SK-MEL-5 (cell line): Measurements from ENCODE around the gene SLC12A7. TPM values are rescaled to one million over a fixed set of nuclear protein-coding genes. Genes with fewer than 3 reads are reported as not detected.

Experiments
- DNase-seq: peaks from one replicate; pipeline ENCODE4 v3.0.0-alpha.2; 2016; ENCODE audit warnings: low read depth, low spot score
- in situ Hi-C: cut with HindIII; loops from 2 replicates; pipeline ENCODE4 v1.10.0; 2016; ENCODE audit warnings: low sequenced_read_pairs, high pct_unique_total_duplicates, low pct_unique_long_range_greater_than_20kb
- total RNA-seq: library from RNA; depleted of rRNA; stranded (reverse); fragments of >200 nt; shearing (Covaris generic); gene quantifications from 2 replicates; pipeline ENCODE4 v1.2.3, GENCODE V29; 2014

SLC12A7 gene
- total RNA-seq, 1 experiment from 2014 or later: 11.6 TPM

GRCh38 chr5:1041225-1042143 lies 70.4 kb downstream of the SLC12A7 start:
- in situ Hi-C loops: no loop called here
- DNase-seq: no peak

GRCh38 chr5:1040571-1040970 lies 71.3 kb downstream of the SLC12A7 start:
- in situ Hi-C loops: no loop called here
- no peak for DNase-seq

- in situ Hi-C loops: no loop called here
- DNase-seq: no peak
Measured at GRCh38 chr5:1039706-1040260, 72.1 kb downstream of the SLC12A7 start.

DNA sequence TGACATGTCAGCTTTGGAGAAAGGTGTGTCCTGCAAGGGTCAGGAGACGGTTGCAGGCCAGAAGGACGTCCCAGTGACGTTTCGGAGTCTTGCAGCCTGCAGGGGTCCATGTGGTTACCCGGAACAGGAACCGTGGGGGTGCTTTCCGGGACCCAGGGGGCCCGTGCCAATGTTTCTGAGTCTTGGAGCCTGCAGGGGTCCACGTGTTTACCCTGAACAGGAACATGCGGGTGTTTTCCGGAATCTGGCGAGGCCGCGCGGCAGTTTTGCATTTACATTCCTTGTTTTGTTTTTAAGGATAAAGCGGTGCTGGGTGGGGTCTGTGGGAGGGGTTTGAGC lies 72.7 kb downstream of the SLC12A7 start:
- no peak for DNase-seq
- in situ Hi-C loops: no loop called here

- DNase-seq: no peak
- in situ Hi-C loops: no loop called here
Measured at GRCh38 chr5:1038417-1039209, 73.2 kb downstream of the SLC12A7 start.

DNA sequence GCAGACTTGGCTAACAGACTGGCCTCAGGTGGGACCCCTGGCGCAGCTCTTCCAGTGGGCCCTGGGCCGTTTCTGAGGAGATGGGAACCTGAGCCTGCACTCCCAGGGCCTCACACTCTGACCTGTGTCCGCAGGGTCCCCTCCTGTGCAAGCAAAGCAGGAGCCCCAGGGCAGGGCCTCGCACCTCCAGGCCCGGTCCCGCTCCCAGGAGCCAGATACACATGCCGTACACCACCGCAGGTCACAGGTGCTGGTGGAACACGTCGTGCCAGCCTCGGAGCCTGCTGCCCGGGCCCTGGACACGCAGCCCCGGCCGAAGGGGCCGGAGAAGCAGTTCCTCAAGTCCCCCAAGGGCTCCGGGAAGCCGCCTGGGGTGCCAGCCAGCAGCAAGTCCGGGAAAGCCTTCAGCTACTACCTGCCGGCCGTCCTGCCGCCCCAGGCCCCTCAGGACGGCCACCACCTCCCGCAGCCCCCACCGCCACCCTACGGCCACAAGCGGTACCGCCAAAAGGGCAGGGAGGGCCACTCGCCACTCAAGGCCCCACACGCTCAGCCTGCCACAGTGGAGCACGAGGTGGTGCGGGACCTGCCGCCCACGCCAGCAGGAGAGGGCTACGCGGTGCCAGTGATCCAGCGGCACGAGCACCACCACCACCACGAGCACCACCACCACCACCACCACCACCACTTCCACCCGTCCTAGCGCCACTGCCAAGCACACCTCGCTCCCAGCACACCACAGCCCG lies 74.0 kb downstream of the SLC12A7 start:
- DNase-seq: no peak
- in situ Hi-C loops: no loop called here

- in situ Hi-C loops: no loop called here
- DNase-seq: no peak
Measured at GRCh38 chr5:1037123-1037670, 74.7 kb downstream of the SLC12A7 start.

DNA sequence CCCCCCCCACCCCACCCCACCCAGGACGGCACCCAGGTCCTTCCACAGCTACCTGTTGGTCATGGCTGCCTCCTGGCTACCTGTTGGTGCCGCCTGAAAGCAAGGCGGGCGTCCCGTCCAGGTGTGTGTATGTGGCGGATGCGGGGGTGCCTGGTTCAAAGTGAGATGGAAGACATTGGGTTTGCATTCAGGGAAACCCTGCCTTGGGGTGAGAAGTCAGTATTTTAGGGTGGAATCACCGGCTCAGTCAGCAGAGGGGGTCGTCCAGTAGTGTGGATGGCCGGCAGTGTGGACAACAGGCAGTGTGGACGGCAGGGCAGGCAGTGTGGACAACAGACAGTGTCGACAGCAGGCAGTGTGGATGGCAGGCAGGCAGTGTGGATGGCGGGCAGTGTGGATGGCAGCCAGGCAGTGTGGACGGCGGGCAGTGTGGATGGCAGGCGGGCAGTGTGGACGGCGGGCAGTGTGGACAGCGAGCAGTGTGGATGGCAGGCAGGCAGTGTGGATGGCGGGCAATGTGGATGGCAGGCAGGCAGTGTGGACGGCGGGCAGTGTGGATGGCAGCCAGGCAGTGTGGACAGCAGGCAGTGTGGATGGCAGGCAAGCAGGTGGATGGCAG lies 75.2 kb downstream of the SLC12A7 start:
- in situ Hi-C loops: no loop called here
- DNase-seq: no peak

GRCh38 chr5:1035421-1036405 lies 76.2 kb downstream of the SLC12A7 start:
- in situ Hi-C loops: no loop called here
- no peak for DNase-seq

GRCh38 chr5:1034986-1035385 lies 76.9 kb downstream of the SLC12A7 start:
- in situ Hi-C loops: no loop called here
- DNase-seq: no peak

GRCh38 chr5:1034421-1034905 lies 77.4 kb downstream of the SLC12A7 start:
- no peak for DNase-seq
- in situ Hi-C loops: no loop called here

GRCh38 chr5:1033606-1034420 lies 78.0 kb downstream of the SLC12A7 start:
- in situ Hi-C loops: no loop called here
- DNase-seq: no peak

GRCh38 chr5:1033178-1033577 lies 78.7 kb downstream of the SLC12A7 start:
- in situ Hi-C loops: no loop called here
- DNase-seq: no peak

- DNase-seq: no peak
- in situ Hi-C loops: no loop called here
Measured at GRCh38 chr5:1032551-1033027, 79.3 kb downstream of the SLC12A7 start.

GRCh38 chr5:1032011-1032410 lies 79.9 kb downstream of the SLC12A7 start:
- no peak for DNase-seq
- in situ Hi-C loops: no loop called here
